DMS114 treated with DMSO at 0.1 percent for 48 hours (cell line): ENCODE results near the gene SND1.
"Not testable (repeated sequence)": the region's sequence is repeated elsewhere in the genome, so short reads cannot be mapped to it uniquely, and the experiment has no call there.

Source experiments
- DNase-seq: peaks from one replicate; lab custom pipeline; 2025; ENCODE audit not compliant: unreplicated experiment; lab: John Stamatoyannopoulos, UW

SND1 gene

DNA sequence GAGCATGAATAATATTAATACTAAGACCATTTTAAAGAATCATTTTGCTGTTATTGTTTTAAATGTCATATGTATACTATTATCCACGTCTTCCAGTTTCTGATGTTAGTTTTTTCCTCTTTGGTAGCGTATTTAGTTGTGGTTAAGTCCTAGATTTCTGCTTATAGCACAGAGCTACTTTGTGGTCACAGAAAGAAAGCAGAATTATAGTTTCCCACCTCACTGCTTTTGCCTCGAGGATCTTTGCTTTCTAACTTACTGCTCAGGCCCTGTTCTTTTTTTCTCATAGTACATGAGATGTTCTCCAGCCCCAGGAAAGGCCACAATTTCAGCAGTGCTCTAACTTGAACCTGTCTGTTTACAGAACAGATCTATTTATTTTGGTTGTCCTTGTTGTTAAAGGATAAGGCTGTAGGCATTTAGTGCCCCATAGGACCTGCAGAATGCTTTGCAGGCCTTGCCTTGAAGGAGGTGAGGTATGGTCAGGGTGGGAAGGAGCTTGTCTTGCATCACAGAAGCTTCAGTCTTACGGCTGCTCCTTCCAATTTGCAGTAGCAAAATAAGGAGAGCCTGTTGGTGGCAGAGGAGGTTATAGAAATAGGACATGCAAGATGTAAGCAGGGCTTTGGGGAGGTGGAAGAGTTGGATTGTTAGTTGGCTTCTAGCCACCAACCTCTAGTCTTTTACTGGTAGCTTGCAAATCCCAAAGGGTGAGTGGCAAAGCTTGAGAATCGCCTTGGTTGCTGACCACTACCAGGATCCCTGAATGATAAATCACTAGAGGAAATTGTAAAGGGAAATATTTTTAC lies 250.1 kb downstream of the SND1 start:
- no peak for DNase-seq

GRCh38 chr7:127902753-127903152 lies 250.8 kb downstream of the SND1 start:
- DNase-seq = not testable (repeated sequence)

GRCh38 chr7:127903892-127904669 lies 252.1 kb downstream of the SND1 start:
- DNase-seq = no peak

DNA sequence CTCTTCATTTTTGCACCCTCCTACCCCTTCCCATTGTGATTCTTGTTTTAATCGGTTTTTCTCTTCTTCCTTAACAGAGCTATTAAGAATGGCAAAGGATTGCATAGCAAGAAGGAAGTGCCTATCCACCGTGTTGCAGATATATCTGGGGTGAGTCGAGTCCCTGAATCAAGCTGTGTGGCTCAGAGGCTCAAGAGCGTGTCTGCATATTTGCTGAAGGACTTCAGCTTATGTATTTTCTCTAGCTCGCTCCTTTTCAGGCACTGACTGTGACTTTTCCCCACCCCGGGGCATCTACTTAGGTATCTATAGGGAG lies 252.6 kb downstream of the SND1 start:
- DNase-seq = no peak

DNA sequence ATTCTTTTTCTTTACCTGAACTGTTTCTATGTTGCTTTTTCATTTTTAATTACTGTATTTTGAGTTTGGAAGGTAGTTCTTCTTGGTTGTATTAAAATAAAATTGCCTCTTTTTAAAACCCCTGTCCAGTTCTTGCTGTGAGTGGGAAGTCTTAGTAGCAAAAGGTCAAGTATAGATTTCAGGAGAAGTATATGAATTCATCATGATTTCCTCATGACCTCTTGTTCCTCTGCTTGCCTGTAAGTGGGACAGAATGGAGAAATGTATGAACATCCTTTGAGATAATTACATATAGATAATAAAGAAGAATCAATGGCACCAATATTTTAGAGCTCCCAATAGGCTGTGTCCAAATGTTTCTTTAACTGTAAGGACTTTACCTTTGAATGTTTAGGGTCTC lies 253.0 kb downstream of the SND1 start:
- DNase-seq = no peak

DNA sequence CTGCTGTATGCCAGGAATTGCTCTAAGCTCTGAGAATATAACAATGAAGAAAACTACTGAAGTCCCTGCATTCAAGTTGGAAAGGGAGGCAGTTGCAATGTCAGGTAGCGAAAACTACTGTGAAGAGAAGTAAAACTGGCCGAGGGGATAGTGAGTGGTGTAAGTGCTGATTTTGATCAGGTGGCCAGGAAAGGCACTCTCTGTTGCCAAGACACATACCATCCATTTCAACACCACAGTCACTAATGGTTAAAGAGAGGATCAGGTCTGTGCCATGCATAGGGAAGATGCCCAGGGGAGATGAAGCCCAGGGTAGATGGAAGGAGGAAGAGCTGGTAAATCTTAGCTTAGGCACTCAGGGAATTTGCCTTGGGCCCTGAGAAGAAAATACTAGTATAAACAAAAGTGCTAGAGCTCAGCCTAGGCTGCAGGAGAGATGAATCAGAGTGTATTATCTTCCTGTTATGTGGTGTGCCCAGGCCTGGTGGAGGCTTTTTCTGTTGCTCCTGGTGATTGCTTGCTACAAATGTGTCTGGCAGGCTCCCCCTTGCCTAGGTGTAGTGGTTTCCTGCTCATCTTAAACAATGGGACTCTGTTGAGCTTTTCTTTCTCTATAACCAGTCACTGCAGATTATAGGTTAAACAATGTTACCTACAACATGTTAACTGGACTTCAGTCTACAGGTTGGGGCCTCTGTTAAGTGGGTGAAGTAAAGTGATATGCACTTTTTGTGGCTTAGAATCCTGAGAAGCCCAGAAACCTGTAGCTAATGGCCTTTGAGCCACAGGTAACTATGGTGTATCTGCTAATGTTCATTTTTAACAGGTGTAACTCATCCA lies 253.7 kb downstream of the SND1 start:
- DNase-seq = no peak

DNA sequence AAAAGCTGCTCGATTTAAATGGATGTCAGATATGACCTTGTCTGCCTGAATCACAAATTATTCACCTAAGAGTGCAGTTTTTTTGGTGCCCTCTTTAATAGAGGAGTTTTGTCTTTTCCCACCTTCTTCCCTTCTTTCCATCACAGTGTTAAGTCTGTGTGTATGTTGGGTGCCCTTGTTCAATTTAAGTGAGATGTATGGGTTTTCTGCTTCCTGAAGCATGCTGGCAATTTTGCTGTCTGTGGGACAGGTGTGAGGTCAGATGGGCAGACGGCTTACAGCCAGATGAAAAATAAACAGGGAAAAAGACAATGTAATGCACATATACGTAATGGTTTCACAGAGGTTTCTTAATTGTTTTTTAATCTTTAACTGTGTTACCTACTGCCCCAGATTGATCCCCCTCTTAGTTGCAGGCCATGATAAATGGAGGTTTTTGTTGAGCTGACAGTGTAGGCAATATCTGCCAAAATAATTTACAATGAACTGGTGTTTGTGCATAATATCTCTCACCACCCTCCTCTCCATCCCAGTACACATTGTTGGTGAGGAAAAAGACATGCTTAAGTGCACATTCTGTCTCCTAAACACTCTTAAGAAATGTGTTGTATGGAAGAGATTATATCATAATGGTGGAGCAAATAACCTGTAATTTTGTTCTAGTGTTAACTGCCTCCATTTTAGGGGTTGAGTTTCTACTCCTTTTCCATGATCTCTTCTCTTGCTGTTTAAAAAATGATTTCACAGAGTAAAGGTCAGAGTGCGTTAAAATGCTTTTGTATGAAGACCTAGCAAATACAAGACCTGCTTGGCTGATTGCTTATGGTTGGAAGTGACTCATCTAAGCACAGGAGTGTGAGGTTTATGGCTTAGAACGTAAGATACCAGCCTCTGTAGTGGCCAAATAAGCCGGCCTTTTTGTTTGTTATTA lies 255.4 kb downstream of the SND1 start:
- DNase-seq = no peak

DNA sequence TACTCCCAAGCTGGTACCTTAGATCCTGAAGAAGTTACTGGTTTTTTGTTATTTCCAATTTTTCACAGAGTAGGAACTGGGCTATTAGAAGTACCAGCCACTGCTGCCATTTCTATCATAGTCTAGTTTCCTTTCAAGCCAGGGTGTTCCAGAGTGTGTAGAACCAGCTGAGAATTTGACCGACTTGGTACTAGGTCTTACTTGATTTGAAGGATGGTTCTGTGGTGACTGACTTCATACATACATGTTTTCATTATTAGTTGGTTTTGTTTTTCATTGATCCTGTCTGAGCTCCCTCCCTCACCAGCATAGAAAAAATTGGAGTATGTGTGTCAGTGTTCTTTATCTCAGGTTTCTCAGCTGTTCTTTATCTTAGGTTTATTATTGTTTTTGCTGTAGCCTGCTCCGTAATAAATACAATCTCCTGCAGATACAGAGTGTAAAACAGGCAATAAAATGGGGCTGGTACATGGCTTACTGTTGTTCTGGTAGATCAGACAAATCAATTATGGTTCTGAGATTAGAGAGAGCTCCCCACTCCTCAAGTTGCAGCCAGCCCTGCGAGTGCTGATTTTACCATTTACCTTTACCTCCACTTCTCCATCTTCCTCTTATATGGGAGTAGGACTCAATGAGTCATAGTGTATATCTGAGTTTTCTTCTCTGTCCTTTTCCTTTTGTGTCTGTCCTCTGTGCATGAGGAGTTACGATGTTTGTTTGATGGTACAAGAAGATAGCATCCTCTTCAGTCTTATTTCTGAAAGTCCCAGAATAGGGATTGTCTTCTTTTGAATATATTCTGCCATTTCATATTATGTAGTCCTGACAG lies 256.6 kb downstream of the SND1 start:
- no peak for DNase-seq

- DNase-seq = no peak
Measured at GRCh38 chr7:127909424-127910152, 257.6 kb downstream of the SND1 start.

DNA sequence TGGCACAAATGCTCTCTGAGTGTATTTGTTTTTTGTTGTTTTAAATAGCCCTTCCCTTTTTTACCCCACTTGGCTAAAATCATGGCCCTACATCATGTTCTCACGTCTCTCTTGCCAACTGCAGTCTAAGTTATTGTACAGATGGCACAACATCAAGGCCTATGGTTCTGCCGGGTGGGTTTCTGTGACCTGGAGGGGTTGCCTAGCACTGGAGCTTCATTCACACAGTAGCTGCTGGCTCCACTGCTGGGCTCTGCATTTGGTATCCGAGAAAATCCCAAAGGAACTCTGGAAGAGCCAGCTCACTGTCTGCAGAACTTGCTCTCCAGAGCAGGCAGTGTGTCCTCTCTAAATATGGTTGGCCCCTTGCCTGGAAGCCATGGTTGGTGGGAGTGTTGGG lies 258.7 kb downstream of the SND1 start:
- no peak for DNase-seq

- DNase-seq = no peak
Measured at GRCh38 chr7:127911968-127912511, 260.0 kb downstream of the SND1 start.

DNA sequence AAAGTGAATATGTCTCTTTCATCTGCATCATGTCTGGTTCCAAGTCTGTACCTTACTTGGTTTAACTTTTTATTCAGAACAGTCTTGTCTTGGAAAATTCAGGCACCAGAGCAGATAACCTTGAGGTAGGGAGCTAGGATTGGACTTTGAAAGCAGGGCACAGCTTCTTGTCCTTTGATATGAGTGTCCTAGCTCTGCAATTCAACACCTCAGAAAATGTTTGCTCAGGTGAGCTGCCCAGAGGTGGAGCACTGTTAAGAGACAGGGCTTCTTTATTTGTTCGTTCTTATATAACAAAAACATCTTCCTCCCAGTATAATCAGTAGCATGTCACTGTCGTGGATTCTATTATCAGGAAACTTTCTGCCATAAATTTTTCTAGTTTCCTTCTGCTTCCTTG lies 260.9 kb downstream of the SND1 start:
- DNase-seq = no peak

DNA sequence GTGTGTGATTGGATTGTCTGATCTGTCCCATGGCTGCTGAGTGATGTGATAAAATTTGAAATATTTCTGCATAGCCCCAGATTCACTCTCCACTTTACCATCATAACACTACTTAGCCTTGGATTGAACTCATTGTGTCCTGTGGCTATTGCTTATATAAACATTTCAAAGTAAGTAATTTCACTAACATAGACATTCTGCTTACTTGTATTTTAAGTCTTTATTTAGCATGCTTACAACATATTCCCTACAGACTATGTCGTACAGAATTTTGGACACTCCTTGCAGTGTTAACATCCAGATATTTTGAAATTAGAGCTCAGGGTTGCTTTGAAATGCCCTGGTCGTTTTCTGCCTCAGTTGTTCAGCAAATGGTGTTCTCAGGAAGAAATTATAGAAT lies 261.7 kb downstream of the SND1 start:
- no peak for DNase-seq

DNA sequence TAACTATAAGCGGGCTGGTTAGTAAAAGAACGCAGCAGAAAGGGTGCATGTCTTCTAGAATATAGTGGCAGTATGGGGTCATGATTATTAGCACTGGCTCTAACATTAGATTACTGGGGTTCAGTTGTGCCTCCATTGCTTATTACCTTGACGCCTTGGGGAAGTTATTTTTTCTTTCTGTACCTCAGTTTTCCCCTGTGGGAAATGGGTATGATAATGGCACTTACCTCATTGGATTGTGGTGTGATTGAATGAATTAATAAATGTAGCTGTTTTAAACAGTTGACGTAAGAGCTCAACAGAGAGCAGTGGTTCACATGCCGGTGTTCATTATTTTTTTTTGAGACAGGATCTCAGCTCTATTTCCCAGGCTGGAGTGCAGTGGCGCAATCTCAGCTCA lies 262.7 kb downstream of the SND1 start:
- no peak for DNase-seq

- DNase-seq = no peak
Measured at GRCh38 chr7:127916735-127917134, 264.7 kb downstream of the SND1 start.

GRCh38 chr7:127918130-127918529 lies 266.1 kb downstream of the SND1 start:
- no peak for DNase-seq

- no peak for DNase-seq
Measured at GRCh38 chr7:127920787-127921438, 268.9 kb downstream of the SND1 start.

- DNase-seq = no peak
Measured at GRCh38 chr7:127922656-127923055, 270.7 kb downstream of the SND1 start.
